OCI-LY3 (cell line): ENCODE data around the gene RNASEH2B.

Source experiments
- CTCF ChIP-seq: fragments of 200-600, 300-600 bp; sonication (generic); IDR thresholded peaks from 2 replicates; pipeline ENCODE4 v1.5.1; 2014; ENCODE audit warnings: antibody characterized with exemption, low read length, low read depth
- EZH2phosphoT487 ChIP-seq: fragments of 200-600 bp; shearing (Covaris generic); IDR thresholded peaks from 2 replicates; pipeline ENCODE4 v1.6.1; 2018; ENCODE audit warnings: antibody characterized with exemption, mixed run types, low read depth

- TF ChIP-seq CTCF (no peak), EZH2phosphoT487 (no peak)
These were observed 25.3 kb upstream of the RNASEH2B start for GRCh38 chr13:50884265-50884664.
